A549 treated with DMSO at 1 μM for 4 hours (cell line): Measurements from ENCODE around the gene SPO11. TPM values are rescaled to one million over a fixed set of nuclear protein-coding genes. Genes with fewer than 3 reads are reported as not detected.

Experiments
- total RNA-seq: library from RNA; stranded (reverse); fragments of 200-300 nt; extraction: Qiagen RNA extraction; gene quantifications from 5 replicates; pipeline ENCODE4 v1.2.3, GENCODE V29; 2022; ENCODE audit warnings: low read depth

Gene SPO11
- total RNA-seq: not detected in 5 replicates

DNA sequence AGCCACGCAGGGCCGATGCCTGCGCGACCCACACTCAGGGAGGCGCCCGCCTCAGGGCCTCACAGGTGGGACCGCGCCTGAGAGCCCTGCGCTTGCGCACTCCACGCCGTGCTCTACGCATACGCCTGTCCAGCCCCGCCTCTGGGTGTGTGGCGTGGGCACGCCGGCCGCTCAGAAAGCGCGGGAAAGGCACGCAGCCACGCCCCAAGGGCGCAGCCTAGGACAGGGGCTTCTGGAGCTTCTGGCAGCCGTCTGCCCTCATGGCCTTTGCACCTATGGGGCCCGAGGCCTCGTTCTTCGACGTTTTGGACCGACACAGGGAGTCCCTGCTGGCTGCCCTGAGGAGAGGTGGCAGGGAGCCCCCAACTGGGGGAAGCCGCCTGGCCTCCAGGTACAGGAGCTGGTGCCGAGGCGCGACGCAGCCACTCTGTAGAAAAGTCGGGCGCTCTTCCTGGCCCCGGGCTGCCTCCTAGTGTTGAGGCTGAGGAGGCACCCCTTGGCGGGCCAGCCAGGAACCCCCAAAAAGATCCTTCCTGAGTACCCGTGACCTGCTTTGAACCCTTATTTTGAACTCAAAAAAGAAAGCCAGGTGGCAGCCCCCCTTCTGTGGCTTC, at the start of gene SPO11:
Gene SPO11, plus strand, starts transcription at position 196 of the 614 bp plus-strand sequence. Its CDS starts 65 bp downstream, at position 261.

DNA sequence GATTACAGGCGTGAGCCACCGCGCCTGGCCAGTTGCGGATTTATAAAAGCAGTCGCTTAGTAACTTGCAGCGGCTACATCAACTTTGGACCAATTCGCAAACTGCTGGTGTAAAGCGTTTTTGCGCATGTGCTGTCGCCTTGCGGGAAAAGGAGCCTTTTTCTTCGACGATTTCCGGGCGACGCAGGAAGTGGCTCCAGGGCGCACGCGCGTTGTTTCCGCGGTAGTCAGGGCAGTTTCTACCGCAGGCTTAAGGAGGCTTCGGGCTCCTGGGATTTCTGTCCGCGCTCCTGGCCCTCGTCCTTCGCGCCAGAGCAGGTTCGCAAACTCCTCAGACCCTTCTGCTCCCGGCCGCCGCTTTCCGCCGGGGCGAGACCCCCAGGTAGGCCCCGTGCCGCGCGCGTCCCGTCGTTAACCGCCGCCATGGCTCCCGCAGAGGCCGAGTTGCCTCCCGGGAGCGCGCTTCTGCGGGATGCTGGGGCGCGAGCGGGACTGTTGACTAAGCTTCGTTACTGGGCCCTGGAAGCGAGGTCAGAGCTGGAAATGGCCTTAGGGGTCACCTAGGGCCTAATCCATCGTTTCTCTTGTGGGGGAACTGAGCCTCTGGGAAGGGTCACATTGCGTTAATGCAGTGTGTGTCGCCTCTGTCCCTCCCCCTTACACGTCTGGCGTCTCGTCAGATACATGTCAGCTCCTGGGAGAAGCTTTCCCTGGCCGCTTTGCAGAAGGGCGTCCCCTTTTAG, 21.6 kb downstream of the SPO11 start, which contains the start of gene RAE1:
Gene RAE1, plus strand, starts transcription at position 214 of the 742 bp plus-strand sequence. CDS start 2,784 bp downstream, outside the sequence.

DNA sequence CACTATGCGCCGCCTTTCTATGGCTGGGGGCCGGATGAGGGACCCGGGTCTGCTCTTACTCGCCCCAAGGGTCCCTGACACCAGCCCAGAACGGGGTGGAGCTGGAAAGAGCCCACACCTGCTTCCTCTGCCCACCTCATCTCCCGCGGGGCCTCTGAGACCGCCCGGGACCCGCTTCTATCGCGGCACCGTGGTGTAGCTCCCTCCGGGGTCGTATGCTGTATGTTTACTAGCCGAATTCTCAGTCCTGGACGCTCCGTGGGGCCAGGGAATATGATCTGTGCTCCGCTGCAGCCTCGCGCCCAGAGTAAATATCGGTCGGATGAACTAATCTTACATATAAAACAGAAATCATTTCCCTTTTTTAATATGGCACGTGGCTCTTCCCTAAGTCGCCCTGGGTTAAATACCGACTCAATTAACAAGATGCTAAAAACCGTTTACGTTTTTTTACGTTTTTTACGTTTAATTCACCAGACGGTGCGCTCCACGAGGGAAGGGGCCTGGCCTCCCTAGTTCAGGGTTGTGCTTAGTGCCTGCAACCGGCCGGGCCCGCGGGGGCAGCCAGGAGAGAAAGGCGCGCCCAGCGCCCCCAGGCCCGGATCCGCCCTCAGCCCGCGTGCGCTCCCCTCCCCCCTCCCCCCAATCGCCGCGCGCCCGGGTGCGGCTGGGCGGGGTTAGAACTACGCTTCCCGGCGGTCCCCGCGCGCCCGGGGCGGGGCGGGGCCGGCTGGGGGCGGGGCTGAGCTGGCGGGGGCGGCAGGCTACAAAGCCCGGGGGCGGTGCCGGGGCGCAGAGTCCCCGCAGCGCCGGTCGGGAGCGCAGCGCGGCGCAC, 61.2 kb downstream of the SPO11 start, which contains the start of gene RBM38:
Gene RBM38, plus strand, starts transcription at position 793 of the 835 bp plus-strand sequence. CDS start 186 bp downstream, outside the sequence.

Other genes starting within 250 kb of the SPO11 start
- gene BMP7, start 63.2 kb upstream of the SPO11 start, total RNA-seq: 0.48 to 0.91 TPM (median 0.76 TPM) in 5 replicates
- gene RAE1, start 21.5 kb downstream of the SPO11 start, total RNA-seq: 65.2 to 76.9 TPM (median 68.2 TPM) in 5 replicates
- 26.8 to 35.2 TPM (median 32.9 TPM) in 5 replicates for gene RBM38, start 61.6 kb downstream of the SPO11 start, total RNA-seq
- not detected in 5 replicates for gene CTCFL, start 195.3 kb downstream of the SPO11 start, total RNA-seq
- 0.03 TPM in 1 of 5 replicates, not detected in the others for gene PCK1, start 231.3 kb downstream of the SPO11 start, total RNA-seq